Psoas muscle (tissue), 8 donors: Measurements from ENCODE around the gene NRCAM. TPM values are rescaled to one million over a fixed set of nuclear protein-coding genes. Genes with fewer than 3 reads are reported as not detected.

ENCODE experiments used
- ATAC-seq, 4 donors: fragments of 200-7000 bp; cut with Tn5 transposase; one replicate each; pipeline ENCODE4 v1.9.1; 2020; ENCODE audit warnings: moderate library complexity in 3 of 4, mild to moderate bottlenecking in 2 of 4
- DNase-seq, 2 donors: peaks; one replicate each; pipeline ENCODE4 v3.0.0-alpha.2; 2020
- H3K27ac ChIP-seq: fragments of 200-600 bp; one replicate; pipeline ENCODE4 v1.8.0; 2022
- H3K27me3 ChIP-seq, 3 donors: fragments of 200-600 bp in 1 of 3; one replicate each; pipeline versions ENCODE4 v1.6.1 to v1.8.0; 2013 to 2022; ENCODE audit warnings: low read length in 2 of 3, mild to moderate bottlenecking in 2 of 3, moderate library complexity in 1 of 3; ENCODE audit not compliant: insufficient read depth in 3 of 3
- H3K36me3 ChIP-seq, 2 donors: fragments of 200-600 bp in 1 of 2; one replicate each; pipeline versions ENCODE4 v1.6.1 to v1.8.0; 2013 to 2022; ENCODE audit warnings: low read depth in 1 of 2, mild to moderate bottlenecking in 1 of 2, moderate library complexity in 1 of 2; ENCODE audit not compliant: insufficient read depth in 1 of 2
- H3K4me1 ChIP-seq: fragments of 200-600 bp; one replicate; pipeline ENCODE4 v1.8.0; 2022
- H3K4me3 ChIP-seq: fragments of 200-600 bp; one replicate; pipeline ENCODE4 v1.8.0; 2022; ENCODE audit warnings: mild to moderate bottlenecking
- H3K9me3 ChIP-seq: fragments of 200-600 bp; one replicate; pipeline ENCODE4 v1.8.0; 2022
- CTCF ChIP-seq: fragments of 200-600 bp; IDR thresholded peaks from one replicate; pipeline ENCODE4 v1.8.0; 2022; ENCODE audit warnings: antibody characterized with exemption
- WGBS, 3 donors: extraction: QIAGEN DNeasy Blood & Tissue Kit; methylation state at CpG; one replicate each; pipeline versions ENCODE4 v1.1.6 to v1.1.7; 2013; 5-methylcytosine and 5-hydroxymethylcytosine counted together
- intact Hi-C, 2 donors: fragments of 100-400 bp; cut with DNase I; formaldehyde crosslinking; loops; one replicate each; pipeline versions ENCODE4 v1.11.0 to v1.14.2; 2022
- polyA plus RNA-seq, 3 donors: library from polyadenylated mRNA; stranded (reverse); fragments of 200-250 nt; gene quantifications; one replicate each; pipeline ENCODE4 v1.2.3, GENCODE V29; 2013
- total RNA-seq, 4 donors: library from RNA; stranded (reverse); fragmentation: NEBNext Ultra II Directional in 2 of 4; extraction: Animal tissue kit (Norgen Biotek cat#: 25700) in 2 of 4; gene quantifications; one replicate each; pipeline versions ENCODE4 v1.2.1 to v1.2.4, GENCODE V29; 2021 to 2023
- donor health status: healthy with polysubstance abuse.
- donor health status: DM: no; HTN: no; CAD: no; lungs with moderate emphysema.
- donor health status: Bipolar disorder and iron deficiency.
- donor health status: healthy.
- donor health status: DM: yes; HTN: yes; CAD: no.
- donor health status: DM: no; HTN: no; CAD: no.
- donor health status: DM: no; HTN: no; CAD: no.
- donor health status: DM: yes; HTN: yes; CAD: no.

NRCAM gene
- total and polyA plus RNA-seq, 7 donors: 0.06 to 1.8 (median 0.55) TPM

GRCh38 chr7:108328174-108328651 lies 128.0 kb downstream of the NRCAM start:
- DNase-seq (no peak), ATAC-seq (no peak)
- TF ChIP-seq CTCF: no peak
- intact Hi-C loops: no loop called here
- Histone ChIP-seq H3K4me1 (no peaks in the 10 kb centered on the region), H3K36me3 (no peaks in the 10 kb centered on the region), H3K27me3 (no peaks in the 10 kb centered on the region), H3K9me3 (no peaks in the 10 kb centered on the region), H3K4me3 (no peak overlapping the region), H3K27ac (no peak overlapping the region)
- 67 to 76% (median 71%) methylated on average over 2 of the region's 2 CpGs for WGBS, 3 donors

DNA sequence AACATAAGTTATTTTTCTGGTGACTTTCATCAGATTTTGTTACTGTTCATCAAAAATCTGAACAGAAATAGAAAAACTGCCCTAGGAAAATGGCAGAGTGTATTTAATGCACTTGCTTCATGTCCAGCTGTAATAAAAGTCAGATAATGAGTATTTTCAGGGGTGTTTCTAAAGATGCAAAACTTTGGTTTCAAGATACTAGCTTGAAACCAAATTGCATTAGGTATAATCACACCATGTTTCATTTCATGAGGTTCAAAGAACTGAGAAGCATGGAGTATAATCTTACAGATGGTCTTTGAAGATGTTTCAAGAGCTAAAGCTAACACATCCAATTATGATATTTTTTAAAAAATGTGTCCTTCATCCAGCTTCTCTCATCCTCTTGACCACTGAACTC lies 128.9 kb downstream of the NRCAM start:
- no peak for TF ChIP-seq CTCF
- intact Hi-C loops: no loop called here
- no peak for ATAC-seq
- H3K9me3 ChIP-seq: no peaks in the 10 kb centered on the region
- H3K4me3 ChIP-seq: no peak overlapping the region
- no peak overlapping the region for H3K27ac ChIP-seq
- H3K36me3 ChIP-seq: no peaks in the 10 kb centered on the region
- no peaks in the 10 kb centered on the region for H3K27me3 ChIP-seq
- DNase-seq: no peak
- H3K4me1 ChIP-seq: no peaks in the 10 kb centered on the region

GRCh38 chr7:108326938-108327337 lies 129.3 kb downstream of the NRCAM start:
- 64 to 86% (median 68%) methylated on average over 2 of the region's 2 CpGs for WGBS, 3 donors
- intact Hi-C loops: no loop called here
- Histone ChIP-seq H3K9me3 (no peaks in the 10 kb centered on the region), H3K36me3 (no peaks in the 10 kb centered on the region), H3K4me3 (no peak overlapping the region), H3K27ac (no peak overlapping the region), H3K4me1 (no peaks in the 10 kb centered on the region), H3K27me3 (no peaks in the 10 kb centered on the region)
- ATAC-seq: no peak
- no peak for TF ChIP-seq CTCF
- no peak for DNase-seq

DNA sequence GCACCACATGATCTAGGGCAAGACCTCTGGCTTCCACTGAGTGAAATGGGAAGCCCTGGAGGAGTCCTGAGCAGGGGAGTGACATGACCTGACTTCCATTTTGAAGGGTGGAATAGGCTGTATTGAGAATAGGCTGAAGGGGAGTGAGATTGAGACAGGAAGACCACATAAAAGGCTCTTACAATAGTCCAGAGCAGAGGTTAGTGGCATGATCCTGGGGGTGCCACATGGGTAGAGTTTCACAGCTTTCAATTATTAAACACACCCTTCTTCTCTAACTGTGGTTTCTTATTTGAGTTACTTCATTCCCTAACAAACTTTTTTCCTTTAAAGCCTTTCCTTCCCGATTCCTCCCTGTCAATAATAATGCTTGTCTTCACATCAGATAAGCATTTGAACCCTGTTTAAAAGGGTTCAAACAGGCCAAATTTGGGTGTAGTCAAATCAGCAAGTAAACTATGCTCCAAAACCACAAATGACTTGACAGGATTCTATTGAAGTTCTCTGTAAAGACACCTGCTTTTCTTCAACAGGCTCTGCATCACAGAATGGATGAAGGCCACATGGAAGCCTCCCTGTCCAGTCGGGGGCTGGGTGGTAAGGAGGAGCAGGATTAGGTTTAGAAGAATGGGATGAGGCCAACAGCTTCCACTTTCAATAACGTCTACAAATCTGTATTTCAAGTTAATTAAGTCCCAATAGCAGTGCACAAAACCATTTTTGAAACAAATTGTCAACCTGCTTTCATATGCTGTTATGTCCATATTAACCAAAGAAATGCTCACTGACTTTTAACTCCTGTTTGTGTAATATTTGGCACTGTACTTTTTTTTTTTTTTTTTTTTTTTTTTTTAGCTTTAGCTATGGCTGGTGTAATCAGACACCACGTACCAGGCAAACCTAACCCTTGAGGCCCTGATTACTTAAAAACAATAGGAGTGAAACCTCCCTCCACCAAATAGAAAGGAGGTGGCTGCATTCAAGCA lies 131.9 kb downstream of the NRCAM start:
- no peaks in the 10 kb centered on the region for H3K9me3 ChIP-seq
- ATAC-seq: no peak
- WGBS, 3 donors: 66 to 79% (median 74%) methylated on average over 4 of the region's 4 CpGs
- H3K27me3 ChIP-seq: no peaks in the 10 kb centered on the region
- intact Hi-C loops: no loop called here
- no peak for TF ChIP-seq CTCF
- DNase-seq: no peak
- no peak overlapping the region for H3K4me3 ChIP-seq
- H3K27ac ChIP-seq: no peak overlapping the region
- H3K4me1 ChIP-seq: no peaks in the 10 kb centered on the region
- H3K36me3 ChIP-seq: no peaks in the 10 kb centered on the region
